ENCODE measurements around the gene AGRN. TPM values are rescaled to one million over a fixed set of nuclear protein-coding genes. Genes with fewer than 3 reads are reported as not detected.
"Not testable (repeated sequence)": the region's sequence is repeated elsewhere in the genome, so short reads cannot be mapped to it uniquely, and the experiment has no call there.

Gene AGRN
- total RNA-seq, 1 donor from 2014 or later = 13.0 TPM

DNA sequence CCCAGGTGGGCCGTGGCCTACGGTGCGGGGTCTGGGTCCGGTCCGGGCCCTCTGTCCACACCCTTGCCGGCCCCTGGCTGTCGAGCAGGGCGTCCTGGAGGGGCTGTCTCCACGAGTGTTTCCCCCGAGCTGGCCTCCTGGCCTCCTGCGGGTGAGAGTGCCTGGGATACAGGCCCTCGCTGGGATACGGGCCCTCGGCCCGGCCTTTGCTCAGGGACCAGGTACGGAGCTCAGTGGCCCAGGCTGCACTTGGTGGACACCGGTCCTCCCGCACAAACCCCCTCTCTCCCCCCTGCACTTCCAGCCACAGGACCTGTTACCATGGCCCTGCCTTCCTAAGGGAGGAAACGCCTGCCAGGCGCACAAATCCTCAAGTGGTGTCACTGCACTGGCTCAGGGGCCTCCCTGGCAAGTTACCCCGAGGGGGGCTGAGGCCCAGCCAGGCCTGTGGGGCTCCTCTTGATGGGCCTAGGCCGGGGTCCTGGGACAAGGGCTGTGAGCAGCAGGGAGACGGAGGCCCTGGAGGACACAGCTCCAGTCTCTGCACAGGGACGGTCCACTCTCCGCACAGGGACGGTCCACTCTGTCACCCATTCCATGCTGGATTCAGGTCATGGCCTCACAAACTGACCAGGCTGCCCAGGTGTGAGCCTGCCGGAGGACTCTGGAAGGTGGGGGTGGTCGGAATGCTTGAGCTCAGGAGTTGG lies 72.4 kb downstream of the AGRN start:
- no peaks in the 10 kb centered on the region for H3K27me3 ChIP-seq (ENCODE audit: low read depth)
- TF ChIP-seq, protein P1, sequence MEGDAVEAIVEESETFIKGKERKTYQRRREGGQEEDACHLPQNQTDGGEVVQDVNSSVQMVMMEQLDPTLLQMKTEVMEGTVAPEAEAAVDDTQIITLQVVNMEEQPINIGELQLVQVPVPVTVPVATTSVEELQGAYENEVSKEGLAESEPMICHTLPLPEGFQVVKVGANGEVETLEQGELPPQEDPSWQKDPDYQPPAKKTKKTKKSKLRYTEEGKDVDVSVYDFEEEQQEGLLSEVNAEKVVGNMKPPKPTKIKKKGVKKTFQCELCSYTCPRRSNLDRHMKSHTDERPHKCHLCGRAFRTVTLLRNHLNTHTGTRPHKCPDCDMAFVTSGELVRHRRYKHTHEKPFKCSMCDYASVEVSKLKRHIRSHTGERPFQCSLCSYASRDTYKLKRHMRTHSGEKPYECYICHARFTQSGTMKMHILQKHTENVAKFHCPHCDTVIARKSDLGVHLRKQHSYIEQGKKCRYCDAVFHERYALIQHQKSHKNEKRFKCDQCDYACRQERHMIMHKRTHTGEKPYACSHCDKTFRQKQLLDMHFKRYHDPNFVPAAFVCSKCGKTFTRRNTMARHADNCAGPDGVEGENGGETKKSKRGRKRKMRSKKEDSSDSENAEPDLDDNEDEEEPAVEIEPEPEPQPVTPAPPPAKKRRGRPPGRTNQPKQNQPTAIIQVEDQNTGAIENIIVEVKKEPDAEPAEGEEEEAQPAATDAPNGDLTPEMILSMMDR (IDR thresholded peaks at IDR 0.05; ENCODE audit: borderline replicate concordance) = no peak
- peak; percentile 11 for DNase-seq
- no peak overlapping the region for H3K27ac ChIP-seq (replicated peaks)
- H3K4me1 ChIP-seq = no peaks in the 10 kb centered on the region
- no peak overlapping the region for H3K4me3 ChIP-seq
- no peaks in the 10 kb centered on the region for H3K9me3 ChIP-seq (replicated peaks)
- H3K36me3 ChIP-seq = no peaks in the 10 kb centered on the region
- intact Hi-C loops (cut with micrococcal nuclease) = no loop called here

DNA sequence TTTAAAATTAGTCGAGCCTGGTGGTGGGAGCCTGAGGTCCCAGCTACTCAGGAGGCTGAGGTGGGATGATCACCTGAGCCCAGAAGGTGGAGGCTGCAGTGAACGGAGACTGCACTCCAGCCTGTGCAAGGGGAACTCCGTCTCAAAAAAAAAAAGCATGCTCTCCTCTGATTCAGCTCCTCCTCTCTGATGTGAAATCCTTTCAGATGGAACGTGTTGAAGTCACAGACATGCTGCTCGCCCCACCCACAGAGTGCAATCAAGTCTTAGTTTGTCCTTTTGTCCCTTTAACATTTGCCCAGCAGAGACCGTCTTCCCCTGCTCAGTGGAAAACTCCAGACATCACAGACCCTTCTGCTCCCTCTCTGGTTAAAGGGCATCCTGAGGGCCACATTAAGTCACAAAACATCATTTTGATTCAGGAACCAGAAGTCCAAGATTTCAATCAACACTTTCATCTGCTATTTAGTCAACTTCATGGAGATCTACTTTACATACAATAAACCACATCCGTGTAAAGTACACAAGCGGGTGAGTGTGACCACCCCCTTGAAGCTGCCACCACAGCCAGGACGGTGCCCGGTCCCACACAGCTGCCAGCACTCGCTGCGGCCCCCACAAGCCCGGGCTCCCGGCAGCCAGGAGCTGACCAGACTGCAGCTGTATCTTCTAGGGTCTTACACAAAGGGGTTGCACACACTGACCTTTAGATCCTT lies 73.1 kb downstream of the AGRN start:
- Histone ChIP-seq H3K27ac (replicated peaks) (no peak overlapping the region), H3K27me3 (ENCODE audit: low read depth) (no peaks in the 10 kb centered on the region), H3K4me1 (no peaks in the 10 kb centered on the region), H3K4me3 (no peak overlapping the region), H3K36me3 (no peaks in the 10 kb centered on the region), H3K9me3 (replicated peaks) (no peaks in the 10 kb centered on the region)
- TF ChIP-seq, protein P1 (IDR thresholded peaks at IDR 0.05; ENCODE audit: borderline replicate concordance) = no peak
- no peak for DNase-seq
- intact Hi-C loops (cut with micrococcal nuclease) = no loop called here

DNA sequence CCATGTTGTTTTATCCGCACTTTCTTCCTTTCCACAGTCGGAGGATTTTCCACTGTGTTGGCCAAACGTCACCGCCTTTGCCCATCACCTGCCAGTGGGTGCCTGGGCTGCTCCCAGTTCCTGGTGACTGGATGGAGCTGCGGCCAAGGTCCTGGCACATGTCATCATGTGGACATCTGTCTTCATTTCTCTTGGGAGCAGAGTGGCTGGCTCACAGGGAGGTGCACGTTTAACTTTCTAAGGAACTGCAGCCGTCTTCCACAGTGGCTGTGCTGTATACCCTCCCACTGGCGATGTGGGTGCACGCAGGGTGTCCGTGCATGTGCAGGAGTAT lies 73.7 kb downstream of the AGRN start:
- TF ChIP-seq, protein P1 (IDR thresholded peaks at IDR 0.05; ENCODE audit: borderline replicate concordance) = no peak
- intact Hi-C loops (cut with micrococcal nuclease) = no loop called here
- no peak overlapping the region for H3K4me3 ChIP-seq
- no peaks in the 10 kb centered on the region for H3K4me1 ChIP-seq
- no peaks in the 10 kb centered on the region for H3K36me3 ChIP-seq
- no peaks in the 10 kb centered on the region for H3K27me3 ChIP-seq (ENCODE audit: low read depth)
- H3K9me3 ChIP-seq (replicated peaks) = no peaks in the 10 kb centered on the region
- H3K27ac ChIP-seq (replicated peaks) = no peak overlapping the region
- no peak for DNase-seq

DNA sequence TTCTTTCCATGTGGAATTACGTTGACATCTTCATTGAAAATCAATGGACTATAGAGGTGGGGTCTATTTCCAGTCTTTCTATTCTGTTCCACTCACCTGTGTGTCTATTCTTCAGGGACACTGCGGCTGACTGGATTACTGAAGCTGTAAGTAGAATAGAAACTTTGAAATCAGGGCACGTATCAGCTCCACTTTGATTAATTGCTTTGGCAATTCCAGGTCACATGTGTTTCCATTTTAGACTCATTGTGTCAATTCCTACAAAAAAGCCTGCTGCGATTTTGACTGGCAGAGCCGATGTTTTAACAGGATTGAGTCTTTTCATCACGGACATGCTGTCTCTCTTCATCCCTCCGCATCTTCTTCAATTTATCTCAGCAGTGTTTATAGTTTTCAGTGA lies 75.1 kb downstream of the AGRN start:
- no peak for DNase-seq
- TF ChIP-seq, protein P1 (IDR thresholded peaks at IDR 0.05; ENCODE audit: borderline replicate concordance) = no peak
- Histone ChIP-seq H3K36me3 (no peaks in the 10 kb centered on the region), H3K9me3 (replicated peaks) (peaks cover 3% of the 10 kb centered on the region), H3K27ac (replicated peaks) (no peak overlapping the region), H3K4me1 (no peaks in the 10 kb centered on the region), H3K4me3 (no peak overlapping the region), H3K27me3 (ENCODE audit: low read depth) (no peaks in the 10 kb centered on the region)
- intact Hi-C loops (cut with micrococcal nuclease) = no loop called here

DNA sequence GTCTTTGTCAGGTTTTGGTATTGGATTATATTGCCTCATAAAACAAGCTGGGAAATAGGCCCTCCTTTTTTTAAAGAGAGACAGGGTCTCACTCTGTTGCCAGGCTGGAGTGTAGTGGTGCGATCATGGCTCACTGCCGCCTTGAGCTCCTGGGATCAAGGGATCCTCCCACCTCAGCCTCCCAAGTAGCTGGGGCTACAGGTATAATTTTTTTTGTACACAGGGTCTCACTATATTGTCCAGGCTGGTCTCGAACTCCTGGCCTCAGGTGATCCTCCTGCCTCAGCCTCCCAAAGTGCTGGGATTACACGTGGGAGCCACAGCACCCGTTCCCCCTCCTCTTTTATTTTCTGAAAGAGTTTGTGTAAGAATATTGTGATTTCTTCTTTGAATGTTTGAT lies 76.2 kb downstream of the AGRN start:
- H3K36me3 ChIP-seq; DNase-seq; H3K4me1 ChIP-seq; intact Hi-C loops (cut with micrococcal nuclease); H3K27ac ChIP-seq (replicated peaks); H3K9me3 ChIP-seq (replicated peaks); H3K4me3 ChIP-seq; H3K27me3 ChIP-seq (ENCODE audit: low read depth): not testable (repeated sequence)
